ENCODE results near the gene KCNIP1.

GRCh38 chr5:170475294-170476000, 28.4 kb upstream of the KCNIP1 start:
- TF ChIP-seq REPIN1 (tag by site-specific recombination; IDR thresholded peaks at IDR 0.05; ENCODE audit: low read depth) (no peak), ZNF76 (tag by site-specific recombination; IDR thresholded peaks at IDR 0.05; ENCODE audit: borderline replicate concordance, low read depth) (no peak), YY1 (tag by site-specific recombination; IDR thresholded peaks at IDR 0.05) (no peak), ZNF561 (tag by site-specific recombination; IDR thresholded peaks at IDR 0.05; ENCODE audit: borderline replicate concordance) (no peak)
- TF ChIP-seq, protein P1, sequence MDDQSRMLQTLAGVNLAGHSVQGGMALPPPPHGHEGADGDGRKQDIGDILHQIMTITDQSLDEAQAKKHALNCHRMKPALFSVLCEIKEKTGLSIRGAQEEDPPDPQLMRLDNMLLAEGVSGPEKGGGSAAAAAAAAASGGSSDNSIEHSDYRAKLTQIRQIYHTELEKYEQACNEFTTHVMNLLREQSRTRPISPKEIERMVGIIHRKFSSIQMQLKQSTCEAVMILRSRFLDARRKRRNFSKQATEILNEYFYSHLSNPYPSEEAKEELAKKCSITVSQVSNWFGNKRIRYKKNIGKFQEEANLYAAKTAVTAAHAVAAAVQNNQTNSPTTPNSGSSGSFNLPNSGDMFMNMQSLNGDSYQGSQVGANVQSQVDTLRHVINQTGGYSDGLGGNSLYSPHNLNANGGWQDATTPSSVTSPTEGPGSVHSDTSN (CRISPR knock-in tag; IDR thresholded peaks at IDR 0.05) = no peak

Measured in HEK293 (cell line).